Kidney glomerular epithelial cell (primary cell): ENCODE results near the gene TMUB1.
A peak's percentile ranks its signal among the peaks of the same experiment; 100 is the strongest.

ENCODE experiments used
- DNase-seq: peaks from one replicate; lab custom pipeline; 2025; lab: John Stamatoyannopoulos, UW

The TMUB1 gene

DNA sequence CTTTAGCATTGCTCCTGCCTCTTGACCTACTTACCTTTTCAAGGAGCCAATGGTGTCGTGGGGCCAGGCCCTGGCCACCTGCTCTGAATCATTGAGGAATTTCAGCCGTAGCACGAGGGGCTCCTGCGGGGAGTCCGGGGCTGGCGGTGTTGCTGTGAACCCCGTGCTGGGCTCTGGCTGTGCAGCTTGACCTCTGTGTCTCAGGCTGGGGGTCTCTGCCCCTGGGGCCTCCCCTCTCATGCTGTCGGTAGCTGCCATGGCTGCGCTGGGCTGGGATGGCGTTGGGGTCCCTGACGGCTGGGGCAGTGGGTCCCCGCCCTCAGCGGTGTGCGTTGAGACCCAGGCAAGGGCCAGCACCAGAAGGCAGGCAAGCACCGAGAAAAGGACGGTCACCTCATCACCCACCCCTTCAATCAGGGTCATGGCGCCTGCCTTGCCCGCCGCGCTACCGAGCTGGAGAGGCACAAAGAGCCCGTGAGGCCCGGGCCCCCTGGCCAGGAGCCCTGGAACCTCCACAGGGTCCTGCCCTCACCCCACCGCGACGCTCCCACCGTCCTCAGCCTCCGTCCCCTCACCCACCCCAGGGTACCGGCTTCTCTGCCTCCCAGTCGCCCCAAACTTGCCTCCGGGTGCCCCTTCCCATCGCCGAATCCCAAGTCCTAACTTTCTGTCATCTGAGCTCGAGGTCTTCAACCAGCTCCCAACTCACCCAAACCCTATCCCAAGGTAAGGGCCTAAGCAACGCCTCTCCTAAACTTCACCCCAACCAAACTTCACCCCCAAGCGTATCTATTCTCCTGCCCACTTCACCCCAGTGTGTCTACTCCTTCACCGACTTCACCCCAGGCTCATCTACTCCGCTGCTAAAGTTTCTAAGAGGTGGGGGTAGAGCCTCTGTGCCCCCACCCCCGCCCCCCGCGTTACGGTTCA lies 887 bp downstream of the TMUB1 start:
- no peak for DNase-seq

DNA sequence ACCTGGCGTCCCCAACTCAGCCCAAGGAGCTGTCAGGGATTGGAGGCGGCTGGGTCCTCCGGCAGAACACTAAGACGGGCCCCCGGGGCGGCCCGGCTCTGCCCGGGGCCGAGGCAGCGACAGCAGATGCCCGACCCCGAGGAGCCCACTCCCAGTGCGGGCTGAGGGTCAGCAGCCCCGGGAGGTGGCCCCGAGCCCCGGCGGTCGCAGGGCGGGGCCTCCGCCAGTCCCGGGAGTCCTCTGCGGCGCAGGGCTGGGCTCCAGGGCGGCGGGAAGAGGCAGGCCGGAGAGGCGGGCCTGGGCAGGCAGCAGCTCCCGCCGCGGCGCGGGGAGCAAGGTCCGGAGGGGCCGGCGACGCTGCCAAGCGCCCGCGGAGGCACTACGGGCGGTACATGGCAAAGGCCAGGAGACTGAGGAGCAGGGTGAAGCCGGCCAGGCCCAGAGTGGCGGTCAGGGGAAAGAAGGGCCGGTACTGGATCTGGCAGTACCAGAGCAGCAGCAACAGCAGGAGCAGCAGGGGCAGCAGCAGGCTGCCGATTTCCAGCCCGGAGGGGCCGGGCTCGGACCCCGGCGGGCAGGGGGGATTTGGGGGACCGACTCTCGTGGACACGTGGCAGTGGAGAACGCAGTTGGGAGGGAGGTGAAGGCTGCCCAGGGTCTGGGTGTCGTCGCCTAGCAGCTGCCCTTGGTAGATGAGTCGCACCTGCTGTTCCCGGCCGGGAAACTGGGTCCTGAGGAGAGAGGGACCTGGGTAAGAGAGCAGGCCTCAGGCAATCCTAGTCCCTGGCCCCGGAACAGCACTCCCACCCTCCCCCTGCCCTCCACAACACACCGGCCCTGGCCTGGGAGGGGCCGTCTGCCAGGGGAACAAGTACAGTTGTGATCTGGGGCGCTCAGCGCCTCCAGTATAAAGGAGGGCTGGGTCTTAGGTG lies 1.9 kb downstream of the TMUB1 start:
- DNase-seq = no peak

- DNase-seq = peak; percentile 83
These were observed 2.6 kb downstream of the TMUB1 start, which contains the start of gene FASTK for GRCh38 chr7:151080522-151081169. TSS of gene FASTK (minus strand) at chr7:151080809. CDS start at chr7:151080766, 43 bp downstream.

DNA sequence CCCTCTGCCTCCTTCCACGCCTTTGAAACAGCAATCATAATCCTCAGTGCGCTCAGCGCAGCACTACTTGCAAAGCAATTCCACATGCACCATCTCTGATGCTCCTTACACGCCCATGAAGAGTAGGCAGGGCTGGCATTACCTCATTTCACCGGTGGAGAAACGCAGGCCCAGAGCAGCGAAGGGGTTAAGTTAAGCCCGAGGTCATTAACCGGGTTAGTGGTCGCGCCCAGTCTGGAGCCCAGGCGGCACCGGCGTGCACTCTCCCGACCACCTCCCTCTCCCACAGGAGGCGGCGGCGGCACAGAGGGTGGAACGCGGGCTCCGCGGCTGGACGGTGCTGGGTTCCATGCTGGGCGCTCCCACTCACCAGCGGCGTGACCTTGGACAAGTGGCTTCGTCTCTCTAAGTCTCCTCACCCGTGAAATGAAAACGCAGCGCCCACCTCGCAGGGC lies 3.2 kb downstream of the TMUB1 start:
- DNase-seq = no peak

DNA sequence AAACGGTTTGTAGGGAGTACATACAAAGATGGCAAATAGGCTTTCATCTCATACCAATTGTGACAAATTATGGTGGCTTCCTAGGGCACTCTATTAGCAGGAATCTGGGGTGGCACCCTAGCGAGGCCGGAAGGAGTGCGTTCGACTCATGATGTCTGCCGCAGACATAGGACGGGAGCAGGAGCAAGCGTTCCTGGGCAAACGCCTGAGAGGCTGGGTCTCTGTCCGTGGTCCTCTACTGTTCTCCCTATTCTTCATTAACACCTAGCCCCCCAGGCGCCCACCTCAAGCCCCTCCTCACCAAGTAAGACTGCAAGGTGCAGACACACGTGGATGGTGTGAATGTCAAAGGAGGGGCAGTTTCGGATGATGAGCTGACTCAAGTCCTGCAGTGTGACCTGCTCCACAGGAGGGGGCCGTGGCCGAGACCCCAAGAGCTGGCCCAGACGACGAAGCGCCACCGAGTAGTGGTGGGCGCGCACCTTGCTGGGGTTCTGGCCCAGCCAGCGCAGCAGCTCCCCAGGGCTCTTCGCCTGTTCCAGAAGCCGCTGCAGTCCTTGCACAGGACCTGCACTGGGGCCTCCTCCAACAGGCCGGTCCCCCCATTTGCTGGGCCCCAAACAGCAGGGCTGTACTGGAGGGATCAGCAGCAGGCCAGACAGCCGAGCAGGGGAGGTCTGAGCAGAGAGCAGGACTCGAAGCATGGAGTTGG lies 3.9 kb downstream of the TMUB1 start:
- no peak for DNase-seq

- no peak for DNase-seq
These were observed 4.9 kb downstream of the TMUB1 start for GRCh38 chr7:151078233-151079040.

DNA sequence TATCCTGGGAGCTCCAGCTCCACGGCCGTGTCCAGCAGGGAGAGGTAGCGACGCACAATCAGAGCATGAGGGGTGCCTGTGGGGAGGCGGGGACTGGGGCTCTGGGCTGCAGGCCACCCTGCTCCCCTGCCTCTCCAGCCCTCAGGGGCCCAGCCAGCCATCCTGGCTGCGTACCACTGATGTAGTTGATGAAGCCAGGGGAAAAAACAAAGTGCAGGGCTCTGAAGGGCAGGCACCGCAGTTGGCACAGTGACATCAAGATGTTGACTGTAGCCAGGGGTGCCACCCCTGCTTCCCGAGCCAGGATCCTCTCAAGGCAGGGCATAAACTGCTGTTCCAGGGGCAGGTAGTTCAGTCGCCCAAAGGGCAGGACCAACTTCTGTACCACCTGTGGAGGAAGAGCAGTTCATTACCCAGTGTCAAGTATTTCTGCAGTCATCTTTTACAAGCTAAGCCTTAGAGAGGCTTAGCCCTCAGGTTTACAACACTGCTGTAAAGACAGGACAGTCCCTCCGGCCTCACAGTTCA lies 5.5 kb downstream of the TMUB1 start:
- DNase-seq = no peak

DNA sequence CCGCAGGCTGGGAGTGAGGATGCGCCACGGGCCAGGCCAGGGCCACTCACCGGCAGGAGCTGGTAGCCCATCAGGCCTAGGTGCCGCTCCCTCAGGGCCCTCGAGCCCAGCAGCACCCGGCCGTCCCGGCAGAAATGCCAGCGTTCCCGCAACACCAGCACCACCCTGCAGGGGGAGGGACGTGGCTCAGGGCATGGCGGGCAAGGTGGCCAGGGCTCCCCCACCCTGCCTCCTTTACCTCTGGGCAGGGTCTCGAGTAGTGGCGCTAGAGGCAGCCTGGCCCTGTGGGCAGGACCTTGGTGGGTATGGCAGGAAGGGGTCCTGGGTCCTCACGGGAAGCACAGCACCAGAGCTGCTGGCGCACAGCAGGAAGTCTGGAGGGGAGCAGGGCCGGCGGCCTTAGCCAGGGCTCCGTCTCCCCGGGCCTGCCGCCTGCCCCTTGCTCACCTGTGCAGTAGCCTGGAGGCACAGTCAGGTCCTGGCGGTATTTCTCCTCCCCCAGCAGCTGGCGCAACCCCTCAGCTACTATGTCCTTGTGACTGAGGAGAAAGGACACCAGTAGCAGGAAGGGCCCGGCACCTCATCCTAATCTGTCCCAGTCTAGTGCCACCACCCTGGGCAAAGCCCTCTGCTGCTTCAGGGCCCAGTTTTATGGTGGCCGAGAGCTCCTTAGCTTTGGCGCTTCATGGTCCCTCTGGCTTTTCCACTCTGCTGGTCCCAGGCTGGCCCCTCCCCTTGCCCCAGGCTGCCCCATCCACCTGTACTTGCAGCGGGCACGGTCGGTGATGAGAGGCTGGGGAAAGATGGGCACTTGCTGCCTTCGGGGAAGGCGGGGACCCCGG lies 6.2 kb downstream of the TMUB1 start:
- DNase-seq = no peak

DNA sequence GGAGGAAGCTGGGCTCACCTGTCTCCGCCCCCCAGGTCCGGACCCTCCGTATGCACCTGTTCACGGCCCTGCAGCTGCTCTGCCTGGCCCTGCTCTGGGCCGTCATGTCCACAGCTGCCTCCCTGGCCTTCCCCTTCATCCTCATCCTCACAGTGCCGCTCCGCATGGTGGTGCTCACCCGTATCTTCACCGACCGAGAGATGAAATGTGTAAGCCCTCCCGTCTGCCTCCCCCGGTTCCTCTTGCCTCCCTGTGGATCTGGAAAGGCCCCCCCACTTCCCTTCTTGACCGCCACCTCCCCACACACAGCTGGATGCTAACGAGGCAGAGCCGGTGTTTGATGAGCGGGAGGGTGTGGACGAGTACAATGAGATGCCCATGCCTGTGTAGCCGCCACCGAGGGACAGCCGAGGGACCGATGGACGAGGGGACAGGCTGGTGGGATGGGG lies 7.3 kb downstream of the TMUB1 start:
- no peak for DNase-seq

GRCh38 chr7:151075662-151075971 lies 7.7 kb downstream of the TMUB1 start:
- DNase-seq = no peak

DNA sequence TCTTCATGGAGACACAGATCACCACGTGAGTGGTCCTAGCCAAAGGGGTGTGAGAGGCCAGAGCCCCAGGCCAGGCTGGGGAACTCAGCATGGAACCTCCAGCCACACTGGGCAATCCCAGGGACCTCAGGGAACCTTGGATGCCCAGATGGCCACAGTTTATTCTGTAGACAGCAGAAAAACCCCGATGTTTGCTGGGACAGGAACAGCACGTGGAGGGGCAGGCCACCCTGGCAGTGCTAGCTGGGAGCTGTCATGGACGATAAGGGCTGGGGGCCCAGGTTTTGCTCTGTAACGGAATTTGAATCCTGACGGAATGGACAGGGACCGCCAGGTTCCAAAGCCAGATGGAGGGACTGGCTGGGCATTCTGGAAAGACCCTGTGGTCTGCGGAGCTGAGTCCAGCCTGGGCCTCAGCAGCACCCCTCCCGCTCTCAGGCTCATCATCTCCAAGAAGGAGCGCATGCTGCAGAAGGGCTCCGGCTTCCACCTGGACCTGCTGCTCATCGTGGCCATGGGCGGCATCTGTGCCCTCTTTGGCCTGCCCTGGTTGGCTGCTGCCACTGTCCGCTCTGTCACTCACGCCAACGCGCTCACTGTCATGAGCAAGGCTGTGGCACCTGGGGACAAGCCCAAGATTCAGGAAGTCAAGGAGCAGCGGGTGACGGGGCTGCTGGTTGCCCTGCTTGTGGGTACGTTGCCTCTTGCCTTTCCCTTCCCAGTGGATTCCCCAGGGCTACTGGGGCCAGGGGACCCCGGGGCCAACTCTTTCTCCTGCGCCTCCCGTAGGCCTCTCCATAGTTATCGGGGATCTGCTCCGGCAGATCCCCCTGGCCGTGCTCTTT lies 8.3 kb downstream of the TMUB1 start:
- DNase-seq = no peak

- DNase-seq = no peak
These were observed 9.3 kb downstream of the TMUB1 start for GRCh38 chr7:151073990-151074389.

DNA sequence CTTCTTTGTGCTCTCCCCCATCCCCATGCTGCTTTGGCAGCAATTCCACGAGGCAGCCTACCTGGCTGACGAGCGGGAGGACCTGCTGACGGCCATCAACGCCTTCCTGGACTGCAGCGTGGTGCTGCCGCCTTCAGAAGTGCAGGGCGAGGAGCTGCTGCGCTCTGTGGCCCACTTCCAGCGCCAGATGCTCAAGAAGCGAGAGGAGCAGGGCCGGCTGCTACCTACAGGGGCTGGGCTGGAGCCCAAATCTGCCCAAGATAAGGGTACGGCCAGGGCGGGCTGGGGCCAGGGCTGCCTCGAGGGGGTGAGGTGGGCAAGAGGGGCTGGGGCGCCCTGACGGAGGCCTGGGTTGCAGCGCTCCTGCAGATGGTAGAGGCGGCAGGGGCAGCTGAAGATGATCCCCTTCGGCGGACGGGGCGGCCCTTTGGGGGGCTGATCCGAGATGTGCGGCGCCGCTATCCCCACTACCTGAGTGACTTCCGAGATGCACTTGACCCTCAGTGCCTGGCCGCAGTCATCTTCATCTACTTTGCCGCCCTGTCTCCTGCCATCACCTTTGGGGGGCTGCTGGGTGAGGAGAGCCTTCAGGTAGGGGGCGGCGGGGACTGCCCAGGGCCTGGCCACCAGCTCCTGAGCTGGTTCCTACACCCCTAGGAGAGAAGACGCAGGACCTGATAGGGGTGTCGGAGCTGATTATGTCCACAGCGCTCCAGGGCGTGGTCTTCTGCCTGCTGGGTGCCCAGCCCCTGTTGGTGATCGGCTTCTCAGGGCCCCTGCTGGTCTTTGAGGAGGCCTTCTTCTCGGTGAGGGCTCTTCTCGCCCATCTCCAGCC lies 12.0 kb downstream of the TMUB1 start:
- no peak for DNase-seq

GRCh38 chr7:151070574-151070960 lies 12.7 kb downstream of the TMUB1 start:
- no peak for DNase-seq

GRCh38 chr7:151069841-151070573 lies 13.3 kb downstream of the TMUB1 start:
- DNase-seq = no peak

DNA sequence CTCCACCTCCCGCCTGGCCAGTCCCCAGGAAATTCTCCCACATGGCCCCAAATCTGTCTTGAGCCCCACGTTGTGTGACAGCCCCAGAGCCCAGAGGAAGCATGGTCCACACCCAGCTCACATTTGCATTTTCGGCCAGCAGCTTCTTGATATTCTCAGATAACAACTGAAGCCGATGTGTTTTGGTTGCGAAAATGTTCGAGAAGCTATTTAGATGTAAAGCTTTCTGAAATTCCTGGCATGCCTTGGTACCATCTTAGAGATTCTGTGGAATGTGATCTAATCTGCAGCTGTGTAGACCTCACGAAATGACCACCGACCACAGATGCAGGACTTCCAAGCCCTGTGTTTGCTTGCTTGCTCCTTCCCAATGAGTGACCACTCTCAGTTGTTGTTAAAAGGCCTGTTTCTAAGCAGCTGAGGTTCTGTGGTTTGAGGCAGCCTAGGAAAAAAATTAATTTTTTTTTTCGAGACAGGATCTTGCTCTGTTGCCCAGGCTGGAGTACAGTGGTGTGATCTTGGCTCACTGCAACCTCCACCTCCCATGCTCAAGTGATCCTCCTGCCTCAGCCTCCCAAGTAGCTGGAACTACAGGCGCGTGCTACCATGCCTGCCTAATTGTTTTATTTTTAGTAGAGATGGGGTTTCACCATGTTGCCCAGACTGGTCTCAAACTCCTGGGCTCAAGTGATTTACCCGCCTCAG lies 15.1 kb downstream of the TMUB1 start:
- DNase-seq = no peak
